Bronchial epithelial cell (primary cell): ENCODE results near the gene RTN4R. TPM values are rescaled to one million over a fixed set of nuclear protein-coding genes. Genes with fewer than 3 reads are reported as not detected.

Experiments used
- DNase-seq: peaks from one replicate; pipeline ENCODE4 v3.0.0-alpha.2; 2010; ENCODE audit warnings: low read depth
- FAIRE-seq: peaks from 2 replicates; lab custom pipeline; 2011; peaks lifted over from hg19 to GRCh38; lab: Jason Lieb, UNC
- H3K27me3 ChIP-seq: 2 replicates; pipeline ENCODE4 v1.5.1; 2011; ENCODE audit warnings: low read length; ENCODE audit not compliant: control insufficient read depth, insufficient read depth
- H3K36me3 ChIP-seq: 2 replicates; pipeline ENCODE4 v1.5.1; 2011; ENCODE audit warnings: low read length; ENCODE audit not compliant: control insufficient read depth, insufficient read depth
- H3K4me3 ChIP-seq: 2 replicates; pipeline ENCODE4 v1.5.1; 2011; ENCODE audit warnings: mild to moderate bottlenecking, low read depth, low read length, control low read depth
- CTCF ChIP-seq: IDR thresholded peaks from 2 replicates; pipeline ENCODE4 v1.5.1; 2011; ENCODE audit warnings: mild to moderate bottlenecking, moderate library complexity, low read length, control low read depth, inconsistent platforms; ENCODE audit not compliant: insufficient read depth, severe bottlenecking
- total RNA-seq: library from RNA; depleted of rRNA; stranded (reverse); fragments of >200 nt; gene quantifications from 2 replicates; pipeline ENCODE4 v1.2.1, GENCODE V29; 2014

Gene RTN4R
- total RNA-seq, 1 donor from 2014 or later = 2.6 TPM

GRCh38 chr22:20204806-20205205 lies 63.3 kb downstream of the RTN4R start:
- no peak for TF ChIP-seq CTCF
- H3K4me3 ChIP-seq = no peak overlapping the region
- H3K27me3 ChIP-seq = no peaks in the 10 kb centered on the region
- H3K36me3 ChIP-seq = peaks cover 4% of the 10 kb centered on the region
- FAIRE-seq = no peak
- DNase-seq = no peak

- H3K4me3 ChIP-seq = no peak overlapping the region
- H3K27me3 ChIP-seq = no peaks in the 10 kb centered on the region
- no peak for FAIRE-seq
- no peak for DNase-seq
- peaks cover 4% of the 10 kb centered on the region for H3K36me3 ChIP-seq
- no peak for TF ChIP-seq CTCF
Observed at GRCh38 chr22:20204311-20204710, 63.8 kb downstream of the RTN4R start.

- DNase-seq = no peak
- no peak for FAIRE-seq
Observed at GRCh38 chr22:20203552-20204201, 64.4 kb downstream of the RTN4R start.

GRCh38 chr22:20203142-20203551 lies 65.0 kb downstream of the RTN4R start:
- Histone ChIP-seq H3K27me3 (peaks cover 4% of the 10 kb centered on the region), H3K36me3 (peaks cover under 1% of the 10 kb centered on the region), H3K4me3 (no peak overlapping the region)
- no peak for FAIRE-seq
- no peak for DNase-seq
- TF ChIP-seq CTCF = no peak

More at GRCh38 chr22:20203552-20204201, 64.4 kb downstream of the RTN4R start:
- H3K36me3 ChIP-seq = peaks cover 4% of the 10 kb centered on the region
- TF ChIP-seq CTCF = no peak
- H3K4me3 ChIP-seq = no peak overlapping the region
- peaks cover 3% of the 10 kb centered on the region for H3K27me3 ChIP-seq

- no peak for TF ChIP-seq CTCF
- H3K36me3 ChIP-seq = no peaks in the 10 kb centered on the region
- FAIRE-seq (no peak), DNase-seq (no peak)
- H3K27me3 ChIP-seq = peaks cover 4% of the 10 kb centered on the region
- no peak overlapping the region for H3K4me3 ChIP-seq
Observed at GRCh38 chr22:20201837-20202392, 66.2 kb downstream of the RTN4R start.
